H9 (cell line): ENCODE data around the gene CCSER1. TPM values are rescaled to one million over a fixed set of nuclear protein-coding genes. Genes with fewer than 3 reads are reported as not detected.

ENCODE experiments used
- DNase-seq: peaks from one replicate; pipeline ENCODE4 v3.0.0-alpha.2; 2017
- H2AFZ ChIP-seq: one replicate; pipeline ENCODE4 v1.6.1; 2013; ENCODE audit warnings: mild to moderate bottlenecking, low read length, control low read depth, moderate library complexity
- H2AK5ac ChIP-seq: 2 replicates; pipeline ENCODE4 v1.6.1; 2013; ENCODE audit warnings: low read length, control low read depth, mixed read lengths; ENCODE audit not compliant: insufficient read length
- H2BK120ac ChIP-seq: one replicate; pipeline ENCODE4 v1.6.1; 2013; ENCODE audit warnings: low read depth, mild to moderate bottlenecking, low read length, control low read depth, inconsistent platforms; ENCODE audit not compliant: poor library complexity, severe bottlenecking
- H2BK12ac ChIP-seq: 2 replicates; pipeline ENCODE4 v1.6.1; 2013; ENCODE audit warnings: low read length, control low read depth, mixed read lengths, low read depth; ENCODE audit not compliant: insufficient read length
- H2BK15ac ChIP-seq: 2 replicates; pipeline ENCODE4 v1.6.1; 2013; ENCODE audit warnings: low read depth, low read length, control low read depth
- H2BK20ac ChIP-seq: one replicate; pipeline ENCODE4 v1.6.1; 2013; ENCODE audit warnings: low read depth, mild to moderate bottlenecking, low read length, control low read depth, inconsistent platforms; ENCODE audit not compliant: poor library complexity, severe bottlenecking
- H2BK5ac ChIP-seq: 2 replicates; pipeline ENCODE4 v1.6.1; 2013; ENCODE audit warnings: low read length, control low read depth, mixed read lengths; ENCODE audit not compliant: insufficient read length
- H3K14ac ChIP-seq: 2 replicates; pipeline ENCODE4 v1.6.1; 2013; ENCODE audit warnings: low read length, control low read depth; ENCODE audit not compliant: insufficient read depth
- H3K18ac ChIP-seq: 2 replicates; pipeline ENCODE4 v1.6.1; 2013; ENCODE audit warnings: low read depth, mild to moderate bottlenecking, mixed read lengths, low read length, control low read depth; ENCODE audit not compliant: insufficient read length
- H3K23ac ChIP-seq: 2 replicates; pipeline ENCODE4 v1.6.1; 2013; ENCODE audit warnings: low read length, control low read depth, mixed read lengths, low read depth; ENCODE audit not compliant: insufficient read length
- H3K23me2 ChIP-seq: 2 replicates; pipeline ENCODE4 v1.6.1; 2013; ENCODE audit warnings: low read depth, mild to moderate bottlenecking, mixed read lengths, low read length, control low read depth; ENCODE audit not compliant: insufficient read length, poor library complexity, severe bottlenecking
- H3K27ac ChIP-seq: 2 replicates; pipeline ENCODE4 v1.5.1; 2013; ENCODE audit warnings: low read length, control low read depth, mixed read lengths, low read depth; ENCODE audit not compliant: insufficient read length
- H3K27me3 ChIP-seq: 2 replicates; pipeline ENCODE4 v1.6.1; 2013; ENCODE audit warnings: low read length, control low read depth, inconsistent platforms; ENCODE audit not compliant: insufficient read depth
- H3K4ac ChIP-seq: 2 replicates; pipeline ENCODE4 v1.6.1; 2013; ENCODE audit warnings: low read depth, mild to moderate bottlenecking, control low read depth, inconsistent platforms, low read length, moderate library complexity
- H3K4me1 ChIP-seq: 2 replicates; pipeline ENCODE4 v1.6.1; 2013; ENCODE audit warnings: low read length, control low read depth, inconsistent platforms; ENCODE audit not compliant: insufficient read depth
- H3K4me2 ChIP-seq: 2 replicates; pipeline ENCODE4 v1.6.1; 2013; ENCODE audit warnings: low read length, control low read depth, mixed read lengths; ENCODE audit not compliant: insufficient read length, insufficient read depth
- H3K56ac ChIP-seq: 2 replicates; pipeline ENCODE4 v1.6.1; 2013; ENCODE audit warnings: low read depth, mild to moderate bottlenecking, mixed read lengths, low read length, control low read depth; ENCODE audit not compliant: insufficient read length
- H3K79me1 ChIP-seq: 2 replicates; pipeline ENCODE4 v1.6.1; 2013; ENCODE audit warnings: low read depth, mild to moderate bottlenecking, moderate library complexity, low read length, control low read depth, inconsistent platforms; ENCODE audit not compliant: insufficient read depth, poor library complexity, severe bottlenecking
- H3K79me2 ChIP-seq: 2 replicates; pipeline ENCODE4 v1.6.1; 2013; ENCODE audit warnings: low read length, control low read depth, inconsistent platforms; ENCODE audit not compliant: insufficient read depth
- H3K9ac ChIP-seq: 2 replicates; pipeline ENCODE4 v1.6.1; 2013; ENCODE audit warnings: low read length, control low read depth, mixed read lengths; ENCODE audit not compliant: insufficient read length; ENCODE audit errors: extremely low read depth
- H3K9me3 ChIP-seq: one replicate; pipeline ENCODE4 v1.6.1; 2013; ENCODE audit warnings: low read depth, low read length, inconsistent platforms; ENCODE audit not compliant: control insufficient read depth
- H3T11ph ChIP-seq: one replicate; pipeline ENCODE4 v1.6.1; 2013; ENCODE audit warnings: mild to moderate bottlenecking, low read length, control low read depth, inconsistent platforms
- H4K20me1 ChIP-seq: one replicate; pipeline ENCODE4 v1.6.1; 2013; ENCODE audit not compliant: control insufficient read depth, insufficient read length, insufficient read depth
- H4K5ac ChIP-seq: 2 replicates; pipeline ENCODE4 v1.6.1; 2013; ENCODE audit warnings: low read depth, mild to moderate bottlenecking, mixed read lengths, low read length, control low read depth; ENCODE audit not compliant: insufficient read length
- H4K8ac ChIP-seq: replicated peaks from 2 replicates; pipeline ENCODE4 v1.6.1; 2013; ENCODE audit warnings: low read length, control low read depth, mixed read lengths, low read depth; ENCODE audit not compliant: insufficient read length
- H4K91ac ChIP-seq: 2 replicates; pipeline ENCODE4 v1.6.1; 2013; ENCODE audit warnings: low read depth, mild to moderate bottlenecking, moderate library complexity, mixed read lengths, low read length, control low read depth; ENCODE audit not compliant: insufficient read length
- H3K27ac Mint-ChIP-seq, 3 experiments: 2 replicates in 2 of 3; 3 replicates in 1 of 3; pipeline ENCODE4 v1.8.0; 2020 to 2021; ENCODE audit warnings: mixed read lengths in 3 of 3, mild to moderate bottlenecking in 1 of 3, moderate library complexity in 1 of 3
- H3K27me3 Mint-ChIP-seq: 2 replicates; pipeline ENCODE4 v1.8.0; 2021; ENCODE audit warnings: low read depth, mild to moderate bottlenecking, moderate library complexity, mixed read lengths
- H3K36me3 Mint-ChIP-seq, 3 experiments: 2 replicates in 2 of 3; 3 replicates in 1 of 3; pipeline ENCODE4 v1.8.0; 2020 to 2021; ENCODE audit warnings: low read depth in 3 of 3, mixed read lengths in 3 of 3; ENCODE audit not compliant: insufficient read depth in 1 of 3
- H3K4me1 Mint-ChIP-seq, 2 experiments: 2 replicates each; pipeline ENCODE4 v1.8.0; 2020; ENCODE audit warnings: mixed read lengths in 2 of 2
- H3K4me3 Mint-ChIP-seq, 2 experiments: 2 replicates in 1 of 2; 3 replicates in 1 of 2; pipeline ENCODE4 v1.8.0; 2020 to 2021; ENCODE audit warnings: mild to moderate bottlenecking in 2 of 2, mixed read lengths in 2 of 2, moderate library complexity in 1 of 2
- H3K9me3 Mint-ChIP-seq, 2 experiments: 2 replicates in 1 of 2; 3 replicates in 1 of 2; pipeline ENCODE4 v1.8.0; 2020; ENCODE audit warnings: mild to moderate bottlenecking in 2 of 2, mixed read lengths in 2 of 2, moderate library complexity in 1 of 2
- CTCF ChIP-seq: fragments of 200-600 bp; sonication (generic); conservative IDR thresholded peaks from 3 replicates; pipeline ENCODE4 v1.8.0; 2021; ENCODE audit warnings: antibody characterized with exemption, mild to moderate bottlenecking
- WGBS: extraction: QIAGEN DNeasy Blood & Tissue Kit; methylation state at CpG from one replicate; pipeline ENCODE4 v1.1.7; 2013; ENCODE audit warnings: missing lambda C conversion rate, low lambda C conversion rate, mixed read lengths; ENCODE audit not compliant: insufficient read length; ENCODE audit errors: extremely low coverage; 5-methylcytosine and 5-hydroxymethylcytosine counted together
- total RNA-seq: library from RNA; stranded (reverse); gene quantifications from 2 replicates; pipeline ENCODE4 v1.2.1, GENCODE V29; 2021

Gene CCSER1
- total RNA-seq, 1 experiment from 2014 or later: 0.37 TPM

- peak overlapping the region; percentile 90 for H2BK20ac ChIP-seq
- no peak overlapping the region for H2BK120ac ChIP-seq
- no peak overlapping the region for H3K4me2 ChIP-seq
- no peak overlapping the region for H3K14ac ChIP-seq
- H4K91ac ChIP-seq: no peak overlapping the region
- no peak for TF ChIP-seq CTCF
- no peaks in the 10 kb centered on the region for H3K27me3 ChIP-seq
- no peaks in the 10 kb centered on the region for H4K20me1 ChIP-seq
- no peaks in the 10 kb centered on the region for H3K79me1 ChIP-seq
- no peak overlapping the region for H3K56ac ChIP-seq
- no peak overlapping the region for H3K9ac ChIP-seq
- no peak overlapping the region for H2BK5ac ChIP-seq
- H3K23ac ChIP-seq: no peak overlapping the region
- no peaks in the 10 kb centered on the region for H3K36me3 Mint-ChIP-seq
- no peak overlapping the region for H4K8ac ChIP-seq
- H3K27me3 Mint-ChIP-seq: no peaks in the 10 kb centered on the region
- no peak overlapping the region for H4K5ac ChIP-seq
- no peaks in the 10 kb centered on the region for H3K9me3 Mint-ChIP-seq
- peaks cover 7 to 9% of the 10 kb centered on the region in 2 experiments; a peak in 3 of 4 replicates for H3K4me1 Mint-ChIP-seq
- no peak overlapping the region for H2AFZ ChIP-seq
- H3K79me2 ChIP-seq: no peaks in the 10 kb centered on the region
- no peaks in the 10 kb centered on the region for H3K9me3 ChIP-seq
- H3K18ac ChIP-seq: no peak overlapping the region
- no peak overlapping the region for H2BK15ac ChIP-seq
- H3K23me2 ChIP-seq: no peaks in the 10 kb centered on the region
- no CpG with 5 or more reads among the region's 2 CpGs for WGBS
- DNase-seq: no peak
- H3T11ph ChIP-seq: no peak overlapping the region
- no peak overlapping the region for H3K27ac ChIP-seq
- no peaks in the 10 kb centered on the region; the same call in 1 of the 2 replicates for H3K4me1 ChIP-seq
- no peak overlapping the region for H3K4ac ChIP-seq
- H3K4me3 Mint-ChIP-seq: no peak overlapping the region
- no peak overlapping the region for H3K27ac Mint-ChIP-seq
- no peak overlapping the region for H2BK12ac ChIP-seq
- no peak overlapping the region for H2AK5ac ChIP-seq
These were observed 1000.0 kb downstream of the CCSER1 start for GRCh38 chr4:91127192-91127591.
